Measurements from ENCODE around the gene LRFN2.

Gene LRFN2

DNA sequence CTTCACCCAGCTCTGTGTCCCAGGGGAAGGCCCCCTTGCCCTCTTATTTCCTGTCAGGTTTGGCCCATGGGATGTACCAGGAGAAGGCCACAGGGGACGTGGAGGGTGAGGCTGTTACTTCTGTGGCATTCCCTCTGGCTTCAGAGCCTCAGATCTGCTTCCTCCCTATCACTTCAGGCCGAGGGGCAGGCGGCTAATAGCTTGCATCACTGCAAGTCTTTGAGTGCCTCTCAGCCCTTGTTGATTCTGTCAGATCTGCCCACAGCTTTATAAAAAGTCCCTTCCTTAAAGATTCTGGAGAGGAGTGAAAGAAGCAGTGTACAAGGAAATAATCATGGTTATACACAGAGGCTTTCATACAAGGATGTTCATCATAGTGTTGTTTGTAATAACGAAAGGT is 86.9 kb downstream of the LRFN2 start:
- in situ Hi-C loops (cut with HindIII; ENCODE audit: low sequenced_read_pairs) = no loop called here
- DNase-seq (ENCODE audit: low read depth, low spot score) = no peak
- H3K4me3 ChIP-seq (ENCODE audit: low read depth, low read length) = no peak overlapping the region
- no peak for TF ChIP-seq CTCF (IDR thresholded peaks at IDR 0.05; ENCODE audit: low read depth, low read length)

DNA sequence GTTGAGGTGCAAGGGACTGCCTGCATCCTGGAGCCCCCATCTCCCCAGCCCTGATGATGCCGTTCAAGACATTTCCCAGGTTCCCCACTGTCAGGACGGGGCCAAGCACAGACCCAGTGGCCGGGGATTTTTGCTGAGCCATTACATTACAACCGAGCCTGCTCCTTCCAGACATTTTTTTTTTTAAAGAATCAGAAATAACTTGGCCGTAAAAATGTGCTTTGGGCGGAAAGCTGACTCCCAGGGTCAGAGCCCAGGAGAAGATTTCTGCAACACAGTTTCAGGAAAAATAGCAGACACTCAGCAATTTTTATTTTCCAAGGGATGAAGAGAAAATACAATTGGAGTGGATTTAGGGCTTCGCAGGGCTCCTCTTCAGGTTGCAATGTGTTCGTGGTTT is 87.9 kb downstream of the LRFN2 start:
- TF ChIP-seq CTCF (IDR thresholded peaks at IDR 0.05; ENCODE audit: low read depth, low read length) = no peak
- in situ Hi-C loops (cut with HindIII; ENCODE audit: low sequenced_read_pairs) = no loop called here
- no peak overlapping the region for H3K4me3 ChIP-seq (ENCODE audit: low read depth, low read length)
- no peak for DNase-seq (ENCODE audit: low read depth, low spot score)

GRCh38 chr6:40498148-40498547 is 89.0 kb downstream of the LRFN2 start:
- in situ Hi-C loops (cut with HindIII; ENCODE audit: low sequenced_read_pairs) = no loop called here
- DNase-seq (ENCODE audit: low read depth, low spot score) = no peak
- TF ChIP-seq CTCF (IDR thresholded peaks at IDR 0.05; ENCODE audit: low read depth, low read length) = no peak
- H3K4me3 ChIP-seq (ENCODE audit: low read depth, low read length) = no peak overlapping the region

DNA sequence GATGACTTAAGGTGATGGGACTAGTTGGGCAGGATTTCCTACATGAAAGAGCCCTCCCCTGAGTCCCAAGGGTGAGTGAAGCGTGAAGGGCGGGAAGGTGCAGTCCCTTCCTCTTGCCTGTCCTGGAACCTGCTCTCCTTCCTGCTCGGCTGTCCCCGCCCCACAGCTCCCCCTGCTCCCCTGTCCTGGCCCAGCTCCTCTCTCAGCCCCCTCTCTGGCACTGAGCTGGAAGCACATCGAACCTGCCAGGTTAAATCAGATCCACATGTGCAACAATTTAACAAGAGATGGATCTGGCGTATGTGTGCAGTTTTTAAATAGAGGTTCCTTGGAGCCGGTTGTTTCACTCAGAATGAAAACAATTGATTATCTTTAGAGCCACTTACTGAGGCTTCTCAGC is 95.0 kb downstream of the LRFN2 start:
- in situ Hi-C loops (cut with HindIII; ENCODE audit: low sequenced_read_pairs) = no loop called here
- no peak for TF ChIP-seq CTCF (IDR thresholded peaks at IDR 0.05; ENCODE audit: low read depth, low read length)
- H3K4me3 ChIP-seq (ENCODE audit: low read depth, low read length) = no peak overlapping the region
- no peak for DNase-seq (ENCODE audit: low read depth, low spot score)

DNA sequence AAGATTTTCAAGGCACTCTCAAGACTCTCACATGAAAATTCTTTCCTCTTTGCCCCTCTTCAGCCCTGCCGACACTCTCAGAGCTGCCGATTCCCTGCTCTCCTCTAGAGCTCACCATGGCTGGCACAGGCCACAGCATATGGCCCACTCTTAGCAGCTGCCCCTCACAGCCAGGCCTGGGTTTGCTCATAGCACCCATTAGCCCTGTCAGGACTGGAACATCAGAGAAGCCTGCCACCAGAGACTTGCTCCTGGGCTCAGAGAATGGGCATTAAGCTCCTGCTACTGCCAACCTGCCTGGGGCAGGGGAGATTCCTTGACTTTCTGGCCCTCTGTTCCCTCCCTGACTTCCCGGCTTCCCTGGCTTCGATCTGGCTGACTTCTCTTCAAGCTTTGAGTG is 96.7 kb downstream of the LRFN2 start:
- H3K4me3 ChIP-seq (ENCODE audit: low read depth, low read length) = no peak overlapping the region
- in situ Hi-C loops (cut with HindIII; ENCODE audit: low sequenced_read_pairs) = no loop called here
- no peak for DNase-seq (ENCODE audit: low read depth, low spot score)
- no peak for TF ChIP-seq CTCF (IDR thresholded peaks at IDR 0.05; ENCODE audit: low read depth, low read length)

GRCh38 chr6:40489798-40490197 is 97.4 kb downstream of the LRFN2 start:
- no peak for DNase-seq (ENCODE audit: low read depth, low spot score)
- no peak overlapping the region for H3K4me3 ChIP-seq (ENCODE audit: low read depth, low read length)
- no peak for TF ChIP-seq CTCF (IDR thresholded peaks at IDR 0.05; ENCODE audit: low read depth, low read length)
- in situ Hi-C loops (cut with HindIII; ENCODE audit: low sequenced_read_pairs) = no loop called here

DNA sequence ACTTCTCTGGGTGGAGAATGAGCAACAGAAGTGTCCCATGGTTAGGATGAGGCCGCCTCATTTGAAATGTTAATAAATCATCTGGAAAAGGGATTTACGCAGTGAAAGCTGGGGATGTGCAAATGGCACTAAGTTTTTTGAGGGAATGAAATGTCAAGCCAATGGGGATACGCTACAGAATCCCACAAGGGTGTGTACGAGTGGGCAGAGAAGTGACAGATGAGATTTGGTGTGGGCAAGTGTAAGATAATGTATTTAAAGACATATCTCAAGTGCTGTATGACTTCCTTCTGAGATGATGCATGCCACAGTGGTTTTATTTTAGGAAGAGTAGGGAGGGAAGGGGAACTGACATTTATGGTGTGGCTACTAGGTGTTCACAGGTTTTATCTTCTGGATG is 100.6 kb downstream of the LRFN2 start:
- TF ChIP-seq CTCF (IDR thresholded peaks at IDR 0.05; ENCODE audit: low read depth, low read length) = no peak
- H3K4me3 ChIP-seq (ENCODE audit: low read depth, low read length) = no peak overlapping the region
- no peak for DNase-seq (ENCODE audit: low read depth, low spot score)
- in situ Hi-C loops (cut with HindIII; ENCODE audit: low sequenced_read_pairs) = no loop called here

All from astrocyte of the spinal cord (primary cell).